Subcutaneous abdominal adipose tissue (tissue), 5 donors: ENCODE results near the gene ADAD1.

Experiments
- H3K27ac ChIP-seq: one replicate; pipeline ENCODE4 v1.7.0; 2013; ENCODE audit warnings: low read depth, mild to moderate bottlenecking, inconsistent platforms, low read length, moderate library complexity
- H3K27me3 ChIP-seq, 5 donors: one replicate each; pipeline ENCODE4 v1.7.0; 2013; ENCODE audit warnings: low read length in 5 of 5, inconsistent platforms in 1 of 5; ENCODE audit not compliant: control insufficient read depth in 5 of 5, insufficient read depth in 4 of 5
- H3K36me3 ChIP-seq, 5 donors: one replicate each; pipeline ENCODE4 v1.7.0; 2013; ENCODE audit warnings: low read length in 5 of 5; ENCODE audit not compliant: control insufficient read depth in 5 of 5, insufficient read depth in 5 of 5
- H3K4me1 ChIP-seq, 5 donors: one replicate each; pipeline ENCODE4 v1.7.0; 2013; ENCODE audit warnings: low read length in 5 of 5, mild to moderate bottlenecking in 3 of 5, moderate library complexity in 1 of 5; ENCODE audit not compliant: control insufficient read depth in 5 of 5, insufficient read depth in 5 of 5
- H3K4me3 ChIP-seq, 5 donors: one replicate each; pipeline ENCODE4 v1.7.0; 2013; ENCODE audit warnings: low read length in 5 of 5, low read depth in 1 of 5
- H3K9ac ChIP-seq, 5 donors: one replicate each; pipeline ENCODE4 v1.7.0; 2013; ENCODE audit warnings: low read length in 5 of 5, mild to moderate bottlenecking in 4 of 5, moderate library complexity in 3 of 5
- H3K9me3 ChIP-seq, 5 donors: one replicate each; pipeline ENCODE4 v1.7.0; 2013; ENCODE audit warnings: low read length in 5 of 5; ENCODE audit not compliant: control insufficient read depth in 5 of 5
- donor health status: healthy.
- donor health status: healthy.
- donor health status: healthy.
- donor health status: healthy.
- donor health status: healthy.

ADAD1 gene

GRCh38 chr4:122378711-122379110 lies at the start of gene ADAD1:
Gene ADAD1, plus strand, starts transcription at chr4:122379011. Its CDS starts 1,059 bp downstream, at chr4:122380070.
- no peaks in the 10 kb centered on the region for H3K4me1 ChIP-seq
- no peaks in the 10 kb centered on the region for H3K36me3 ChIP-seq
- no peak within 1 kb of the TSS for H3K4me3 ChIP-seq
- no peak within 1 kb of the TSS for H3K9ac ChIP-seq
- H3K9me3 ChIP-seq: peaks cover 0 to 7% (median 3%) of the 10 kb centered on the region in 5 donors
- H3K27me3 ChIP-seq: no peaks in the 10 kb centered on the region
- H3K27ac ChIP-seq: no peak within 1 kb of the TSS

GRCh38 chr4:122329876-122330565 lies 48.8 kb upstream of the ADAD1 start:
- H3K4me1 ChIP-seq: no peaks in the 10 kb centered on the region

GRCh38 chr4:122331195-122331594 lies 47.6 kb upstream of the ADAD1 start:
- Histone ChIP-seq H3K27ac (no peak overlapping the region), H3K27me3 (no peaks in the 10 kb centered on the region), H3K9ac (no peak overlapping the region), H3K36me3 (peaks cover 23 to 56% (median 46%) of the 10 kb centered on the region in 5 donors), H3K4me1 (no peaks in the 10 kb centered on the region), H3K4me3 (no peak overlapping the region), H3K9me3 (no peaks in the 10 kb centered on the region)

More at GRCh38 chr4:122329876-122330565, 48.8 kb upstream of the ADAD1 start:
- no peaks in the 10 kb centered on the region for H3K9me3 ChIP-seq
- H3K27me3 ChIP-seq: no peaks in the 10 kb centered on the region
- H3K4me3 ChIP-seq: no peak overlapping the region
- H3K36me3 ChIP-seq: peaks cover 17 to 54% (median 40%) of the 10 kb centered on the region in 5 donors
- H3K9ac ChIP-seq: no peak overlapping the region
- H3K27ac ChIP-seq: no peak overlapping the region

- Histone ChIP-seq H3K9ac (no peak overlapping the region), H3K36me3 (peaks cover 31 to 67% (median 46%) of the 10 kb centered on the region in 5 donors), H3K4me1 (no peaks in the 10 kb centered on the region), H3K27me3 (no peaks in the 10 kb centered on the region), H3K4me3 (no peak overlapping the region), H3K9me3 (no peaks in the 10 kb centered on the region), H3K27ac (no peak overlapping the region)
Measured at GRCh38 chr4:122334828-122335227, 44.0 kb upstream of the ADAD1 start.

- no peaks in the 10 kb centered on the region for H3K4me1 ChIP-seq
- H3K9ac ChIP-seq: no peak overlapping the region
- H3K27ac ChIP-seq: no peak overlapping the region
- no peaks in the 10 kb centered on the region for H3K9me3 ChIP-seq
- peaks cover 28 to 69% (median 35%) of the 10 kb centered on the region in 5 donors for H3K36me3 ChIP-seq
- H3K4me3 ChIP-seq: no peak overlapping the region
- H3K27me3 ChIP-seq: no peaks in the 10 kb centered on the region
Measured at GRCh38 chr4:122341886-122342285, 36.9 kb upstream of the ADAD1 start.

GRCh38 chr4:122346036-122346435 lies 32.8 kb upstream of the ADAD1 start:
- Histone ChIP-seq H3K27me3 (no peaks in the 10 kb centered on the region), H3K27ac (no peak overlapping the region), H3K9me3 (no peaks in the 10 kb centered on the region), H3K4me3 (no peak overlapping the region), H3K36me3 (peaks cover 49 to 91% (median 67%) of the 10 kb centered on the region in 5 donors), H3K4me1 (no peaks in the 10 kb centered on the region), H3K9ac (no peak overlapping the region)

GRCh38 chr4:122346503-122346902 lies 32.3 kb upstream of the ADAD1 start:
- Histone ChIP-seq H3K9ac (no peak overlapping the region), H3K36me3 (peaks cover 50 to 93% (median 71%) of the 10 kb centered on the region in 5 donors), H3K4me3 (no peak overlapping the region), H3K9me3 (no peaks in the 10 kb centered on the region), H3K27ac (no peak overlapping the region), H3K27me3 (no peaks in the 10 kb centered on the region), H3K4me1 (no peaks in the 10 kb centered on the region)

GRCh38 chr4:122356317-122356808 lies 22.4 kb upstream of the ADAD1 start:
- peaks cover 49 to 80% (median 70%) of the 10 kb centered on the region in 5 donors for H3K36me3 ChIP-seq
- H3K4me3 ChIP-seq: no peak overlapping the region
- H3K9me3 ChIP-seq: no peaks in the 10 kb centered on the region
- no peak overlapping the region for H3K9ac ChIP-seq
- no peak overlapping the region for H3K27ac ChIP-seq
- no peaks in the 10 kb centered on the region for H3K27me3 ChIP-seq
- H3K4me1 ChIP-seq: no peaks in the 10 kb centered on the region

- H3K27ac ChIP-seq: no peak overlapping the region
- H3K9ac ChIP-seq: no peak overlapping the region
- peaks cover 46 to 65% (median 53%) of the 10 kb centered on the region in 5 donors for H3K36me3 ChIP-seq
- H3K27me3 ChIP-seq: no peaks in the 10 kb centered on the region
- H3K4me3 ChIP-seq: no peak overlapping the region
- no peaks in the 10 kb centered on the region for H3K4me1 ChIP-seq
- peaks cover 0 to 4% (median 0%) of the 10 kb centered on the region in 5 donors for H3K9me3 ChIP-seq
Measured at GRCh38 chr4:122360754-122361153, 18.1 kb upstream of the ADAD1 start.

- Histone ChIP-seq H3K27ac (no peak overlapping the region), H3K36me3 (peaks cover 24 to 37% (median 25%) of the 10 kb centered on the region in 5 donors), H3K9me3 (peaks cover 0 to 4% (median 2%) of the 10 kb centered on the region in 5 donors), H3K4me3 (no peak overlapping the region), H3K9ac (no peak overlapping the region), H3K4me1 (no peaks in the 10 kb centered on the region), H3K27me3 (no peaks in the 10 kb centered on the region)
Measured at GRCh38 chr4:122364700-122365404, 14.0 kb upstream of the ADAD1 start.
